CD4-positive, alpha-beta T cell treated with Interleukin-4 for 1 hour (primary cell): ENCODE measurements around the gene OR9Q1.
"Not testable (repeated sequence)": the region's sequence is repeated elsewhere in the genome, so short reads cannot be mapped to it uniquely, and the experiment has no call there.

ENCODE experiments used
- DNase-seq, 2 donors: peaks; one replicate each; pipeline ENCODE4 v3.0.0-alpha.2; 2020 to 2022

The OR9Q1 gene

GRCh38 chr11:58152781-58153180 lies 129.1 kb downstream of the OR9Q1 start:
- DNase-seq: no peak

- DNase-seq: no peak
Observed at GRCh38 chr11:58164389-58164788, 140.7 kb downstream of the OR9Q1 start.

GRCh38 chr11:58164990-58165389 lies 141.3 kb downstream of the OR9Q1 start:
- no peak for DNase-seq

GRCh38 chr11:58165504-58166106 lies 141.9 kb downstream of the OR9Q1 start:
- no peak for DNase-seq

- no peak for DNase-seq
Observed at GRCh38 chr11:58177409-58178054, 153.9 kb downstream of the OR9Q1 start.

GRCh38 chr11:58178444-58178843 lies 154.8 kb downstream of the OR9Q1 start:
- DNase-seq: no peak

- no peak for DNase-seq
Observed at GRCh38 chr11:58179648-58180047, 156.0 kb downstream of the OR9Q1 start.

- DNase-seq: no peak
Observed at GRCh38 chr11:58186938-58187337, 163.3 kb downstream of the OR9Q1 start.

GRCh38 chr11:58188770-58189169 lies 165.1 kb downstream of the OR9Q1 start, which contains the start of gene OR9Q2:
TSS of gene OR9Q2 (plus strand) at chr11:58189070. CDS start at chr11:58190491, 1,421 bp downstream.
- no peak for DNase-seq

- no peak for DNase-seq
Observed at GRCh38 chr11:58192229-58192628, 168.5 kb downstream of the OR9Q1 start.

GRCh38 chr11:58193391-58193790 lies 169.7 kb downstream of the OR9Q1 start:
- DNase-seq: no peak

GRCh38 chr11:58195939-58196338 lies 172.3 kb downstream of the OR9Q1 start:
- no peak for DNase-seq

- DNase-seq: no peak
Observed at GRCh38 chr11:58199271-58199670, 175.6 kb downstream of the OR9Q1 start.

GRCh38 chr11:58204042-58204441 lies 180.4 kb downstream of the OR9Q1 start, which contains the start of gene OR1S2:
TSS of gene OR1S2 (minus strand) at chr11:58204142. CDS start at chr11:58204142, 0 bp downstream.
- DNase-seq: no peak

- DNase-seq: not testable (repeated sequence)
Observed at GRCh38 chr11:58212420-58212819, 188.7 kb downstream of the OR9Q1 start, which contains the start of gene OR1S1. TSS of gene OR1S1 (plus strand) at chr11:58212720.

- DNase-seq: no peak
Observed at GRCh38 chr11:58216476-58216875, 192.8 kb downstream of the OR9Q1 start.

- DNase-seq: no peak
Observed at GRCh38 chr11:58222721-58223120, 199.0 kb downstream of the OR9Q1 start.

- no peak for DNase-seq
Observed at GRCh38 chr11:58227956-58228615, 204.4 kb downstream of the OR9Q1 start.
